ENCODE data around the gene ICE2.
A peak's percentile ranks its signal among the peaks of the same experiment; 100 is the strongest.

Gene ICE2

GRCh38 chr15:60478566-60479360 lies at the start of gene ICE2:
Gene ICE2, minus strand, starts transcription at chr15:60479142. Its CDS starts 1,165 bp downstream, at chr15:60477977.
- H3K4me1 Mint-ChIP-seq: peaks cover 22% of the 10 kb centered on the region
- H3K27me3 Mint-ChIP-seq: no peaks in the 10 kb centered on the region
- H3K27ac Mint-ChIP-seq: peak within 1 kb of the TSS; percentile 98
- peak within 1 kb of the TSS; percentile 93 for H3K4me3 Mint-ChIP-seq
- peak; percentile 89 to 97 for DNase-seq (ENCODE audit: low spot score in 2 of 2)
- peaks cover 11% of the 10 kb centered on the region for H3K36me3 Mint-ChIP-seq
- H3K9me3 Mint-ChIP-seq: no peaks in the 10 kb centered on the region
- peak; percentile 94 for ATAC-seq (ENCODE audit: low read depth)

- DNase-seq (ENCODE audit: low spot score in 2 of 2) (no peak), ATAC-seq (ENCODE audit: low read depth) (peak; percentile 63)
- Mint-ChIP-seq H3K4me1 (peaks cover 12% of the 10 kb centered on the region), H3K36me3 (peaks cover 26% of the 10 kb centered on the region), H3K4me3 (no peak overlapping the region), H3K9me3 (no peaks in the 10 kb centered on the region), H3K27ac (peak overlapping the region; percentile 92), H3K27me3 (no peaks in the 10 kb centered on the region)
These were observed 49.6 kb upstream of the ICE2 start for GRCh38 chr15:60528530-60528929.

GRCh38 chr15:60527456-60527855 lies 48.5 kb upstream of the ICE2 start:
- Mint-ChIP-seq H3K27me3 (no peaks in the 10 kb centered on the region), H3K36me3 (peaks cover 24% of the 10 kb centered on the region), H3K4me3 (no peak overlapping the region), H3K4me1 (peaks cover 11% of the 10 kb centered on the region), H3K9me3 (no peaks in the 10 kb centered on the region), H3K27ac (peak overlapping the region; percentile 92)
- ATAC-seq (ENCODE audit: low read depth): no peak
- no peak for DNase-seq (ENCODE audit: low spot score in 2 of 2)

- H3K4me3 Mint-ChIP-seq: no peak overlapping the region
- H3K27ac Mint-ChIP-seq: no peak overlapping the region
- H3K27me3 Mint-ChIP-seq: no peaks in the 10 kb centered on the region
- ATAC-seq (ENCODE audit: low read depth) (no peak), DNase-seq (ENCODE audit: low spot score in 2 of 2) (no peak)
- peaks cover 12% of the 10 kb centered on the region for H3K4me1 Mint-ChIP-seq
- no peaks in the 10 kb centered on the region for H3K9me3 Mint-ChIP-seq
- peaks cover 24% of the 10 kb centered on the region for H3K36me3 Mint-ChIP-seq
These were observed 47.2 kb upstream of the ICE2 start for GRCh38 chr15:60526127-60526616.

GRCh38 chr15:60525341-60526039 lies 46.5 kb upstream of the ICE2 start:
- no peaks in the 10 kb centered on the region for H3K9me3 Mint-ChIP-seq
- no peak overlapping the region for H3K4me3 Mint-ChIP-seq
- peaks cover 13% of the 10 kb centered on the region for H3K4me1 Mint-ChIP-seq
- H3K36me3 Mint-ChIP-seq: peaks cover 24% of the 10 kb centered on the region
- ATAC-seq (ENCODE audit: low read depth) (no peak), DNase-seq (ENCODE audit: low spot score in 2 of 2) (no peak)
- no peaks in the 10 kb centered on the region for H3K27me3 Mint-ChIP-seq
- H3K27ac Mint-ChIP-seq: no peak overlapping the region

GRCh38 chr15:60523056-60523455 lies 44.1 kb upstream of the ICE2 start:
- no peak overlapping the region for H3K27ac Mint-ChIP-seq
- H3K4me3 Mint-ChIP-seq: no peak overlapping the region
- ATAC-seq (ENCODE audit: low read depth) (no peak), DNase-seq (ENCODE audit: low spot score in 2 of 2) (no peak)
- no peaks in the 10 kb centered on the region for H3K27me3 Mint-ChIP-seq
- H3K9me3 Mint-ChIP-seq: no peaks in the 10 kb centered on the region
- H3K36me3 Mint-ChIP-seq: peaks cover 21% of the 10 kb centered on the region
- peaks cover 12% of the 10 kb centered on the region for H3K4me1 Mint-ChIP-seq

- ATAC-seq (ENCODE audit: low read depth) (peak; percentile 84), DNase-seq (ENCODE audit: low spot score in 2 of 2) (peak; percentile 73 to 78)
- no peak overlapping the region for H3K4me3 Mint-ChIP-seq
- H3K9me3 Mint-ChIP-seq: no peaks in the 10 kb centered on the region
- peak overlapping the region; percentile 4 for H3K27ac Mint-ChIP-seq
- H3K27me3 Mint-ChIP-seq: no peaks in the 10 kb centered on the region
- H3K36me3 Mint-ChIP-seq: peaks cover 15% of the 10 kb centered on the region
- H3K4me1 Mint-ChIP-seq: peaks cover 9% of the 10 kb centered on the region
These were observed 42.0 kb upstream of the ICE2 start for GRCh38 chr15:60520825-60521368.

GRCh38 chr15:60520013-60520824 lies 41.3 kb upstream of the ICE2 start:
- peaks cover 12% of the 10 kb centered on the region for H3K36me3 Mint-ChIP-seq
- DNase-seq (ENCODE audit: low spot score in 2 of 2): no peak
- peak overlapping the region; percentile 28 for H3K4me3 Mint-ChIP-seq
- H3K27me3 Mint-ChIP-seq: no peaks in the 10 kb centered on the region
- no peaks in the 10 kb centered on the region for H3K9me3 Mint-ChIP-seq
- peak overlapping the region; percentile 4 for H3K27ac Mint-ChIP-seq
- ATAC-seq (ENCODE audit: low read depth): peak; percentile 82
- H3K4me1 Mint-ChIP-seq: peaks cover 9% of the 10 kb centered on the region

- ATAC-seq (ENCODE audit: low read depth) (no peak), DNase-seq (ENCODE audit: low spot score in 2 of 2) (no peak)
- H3K4me1 Mint-ChIP-seq: peaks cover 9% of the 10 kb centered on the region
- no peak overlapping the region for H3K4me3 Mint-ChIP-seq
- no peaks in the 10 kb centered on the region for H3K27me3 Mint-ChIP-seq
- H3K27ac Mint-ChIP-seq: no peak overlapping the region
- H3K9me3 Mint-ChIP-seq: no peaks in the 10 kb centered on the region
- H3K36me3 Mint-ChIP-seq: peaks cover 9% of the 10 kb centered on the region
These were observed 40.3 kb upstream of the ICE2 start for GRCh38 chr15:60519218-60519617.

- no peak for ATAC-seq (ENCODE audit: low read depth)
- no peak overlapping the region for H3K27ac Mint-ChIP-seq
- no peaks in the 10 kb centered on the region for H3K9me3 Mint-ChIP-seq
- peaks cover 8% of the 10 kb centered on the region for H3K36me3 Mint-ChIP-seq
- H3K4me1 Mint-ChIP-seq: peaks cover 9% of the 10 kb centered on the region
- no peak overlapping the region for H3K4me3 Mint-ChIP-seq
- H3K27me3 Mint-ChIP-seq: no peaks in the 10 kb centered on the region
- DNase-seq (ENCODE audit: low spot score in 2 of 2): no peak
These were observed 39.6 kb upstream of the ICE2 start for GRCh38 chr15:60518511-60518910.

GRCh38 chr15:60514261-60514881 lies 35.4 kb upstream of the ICE2 start:
- Mint-ChIP-seq H3K27ac (no peak overlapping the region), H3K9me3 (no peaks in the 10 kb centered on the region), H3K4me3 (no peak overlapping the region), H3K27me3 (no peaks in the 10 kb centered on the region), H3K4me1 (no peaks in the 10 kb centered on the region), H3K36me3 (peaks cover 13% of the 10 kb centered on the region)
- DNase-seq (ENCODE audit: low spot score in 2 of 2) (no peak), ATAC-seq (ENCODE audit: low read depth) (no peak)

- Mint-ChIP-seq H3K27me3 (no peaks in the 10 kb centered on the region), H3K4me3 (no peak overlapping the region), H3K9me3 (no peaks in the 10 kb centered on the region), H3K36me3 (peaks cover 13% of the 10 kb centered on the region), H3K27ac (no peak overlapping the region), H3K4me1 (no peaks in the 10 kb centered on the region)
- no peak for ATAC-seq (ENCODE audit: low read depth)
- no peak for DNase-seq (ENCODE audit: low spot score in 2 of 2)
These were observed 34.7 kb upstream of the ICE2 start for GRCh38 chr15:60513676-60514075.

- H3K9me3 Mint-ChIP-seq: no peaks in the 10 kb centered on the region
- no peaks in the 10 kb centered on the region for H3K4me1 Mint-ChIP-seq
- ATAC-seq (ENCODE audit: low read depth) (no peak), DNase-seq (ENCODE audit: low spot score in 2 of 2) (no peak)
- H3K27ac Mint-ChIP-seq: no peak overlapping the region
- H3K4me3 Mint-ChIP-seq: no peak overlapping the region
- H3K27me3 Mint-ChIP-seq: no peaks in the 10 kb centered on the region
- H3K36me3 Mint-ChIP-seq: peaks cover 9% of the 10 kb centered on the region
These were observed 34.0 kb upstream of the ICE2 start for GRCh38 chr15:60512937-60513336.
